ENCODE data around the gene ATXN10.

- TF ChIP-seq, protein P1, sequence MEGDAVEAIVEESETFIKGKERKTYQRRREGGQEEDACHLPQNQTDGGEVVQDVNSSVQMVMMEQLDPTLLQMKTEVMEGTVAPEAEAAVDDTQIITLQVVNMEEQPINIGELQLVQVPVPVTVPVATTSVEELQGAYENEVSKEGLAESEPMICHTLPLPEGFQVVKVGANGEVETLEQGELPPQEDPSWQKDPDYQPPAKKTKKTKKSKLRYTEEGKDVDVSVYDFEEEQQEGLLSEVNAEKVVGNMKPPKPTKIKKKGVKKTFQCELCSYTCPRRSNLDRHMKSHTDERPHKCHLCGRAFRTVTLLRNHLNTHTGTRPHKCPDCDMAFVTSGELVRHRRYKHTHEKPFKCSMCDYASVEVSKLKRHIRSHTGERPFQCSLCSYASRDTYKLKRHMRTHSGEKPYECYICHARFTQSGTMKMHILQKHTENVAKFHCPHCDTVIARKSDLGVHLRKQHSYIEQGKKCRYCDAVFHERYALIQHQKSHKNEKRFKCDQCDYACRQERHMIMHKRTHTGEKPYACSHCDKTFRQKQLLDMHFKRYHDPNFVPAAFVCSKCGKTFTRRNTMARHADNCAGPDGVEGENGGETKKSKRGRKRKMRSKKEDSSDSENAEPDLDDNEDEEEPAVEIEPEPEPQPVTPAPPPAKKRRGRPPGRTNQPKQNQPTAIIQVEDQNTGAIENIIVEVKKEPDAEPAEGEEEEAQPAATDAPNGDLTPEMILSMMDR (conservative IDR thresholded peaks at IDR 0.05) = no peak
- TF ChIP-seq EZH2 (IDR thresholded peaks at IDR 0.05; ENCODE audit: low read depth) = no peak
Measured at GRCh38 chr22:45870011-45870410, 198.4 kb downstream of the ATXN10 start.

Measured in PC-9 (cell line).